ENCODE results near the gene NEU4.

DNA sequence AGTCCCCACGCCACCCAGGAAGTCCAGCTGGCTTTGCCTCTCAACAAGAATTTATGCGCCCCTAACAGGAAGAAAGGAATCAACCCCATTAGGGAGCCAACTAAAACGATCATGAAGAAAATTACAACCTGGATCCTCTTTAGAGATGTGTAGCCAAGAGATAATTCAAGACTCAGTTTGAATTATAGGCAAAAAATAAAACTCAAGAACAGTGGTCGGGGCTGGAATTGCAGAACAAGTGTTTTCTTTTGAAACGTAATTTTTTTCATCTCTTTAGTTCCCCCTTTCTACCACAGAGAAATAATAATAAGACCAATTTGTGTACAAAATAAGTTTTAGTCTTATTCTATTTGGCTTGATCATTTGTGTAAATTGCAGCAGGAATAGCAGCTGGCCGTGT is 27.3 kb downstream of the NEU4 start:
- TF ChIP-seq, protein P1, sequence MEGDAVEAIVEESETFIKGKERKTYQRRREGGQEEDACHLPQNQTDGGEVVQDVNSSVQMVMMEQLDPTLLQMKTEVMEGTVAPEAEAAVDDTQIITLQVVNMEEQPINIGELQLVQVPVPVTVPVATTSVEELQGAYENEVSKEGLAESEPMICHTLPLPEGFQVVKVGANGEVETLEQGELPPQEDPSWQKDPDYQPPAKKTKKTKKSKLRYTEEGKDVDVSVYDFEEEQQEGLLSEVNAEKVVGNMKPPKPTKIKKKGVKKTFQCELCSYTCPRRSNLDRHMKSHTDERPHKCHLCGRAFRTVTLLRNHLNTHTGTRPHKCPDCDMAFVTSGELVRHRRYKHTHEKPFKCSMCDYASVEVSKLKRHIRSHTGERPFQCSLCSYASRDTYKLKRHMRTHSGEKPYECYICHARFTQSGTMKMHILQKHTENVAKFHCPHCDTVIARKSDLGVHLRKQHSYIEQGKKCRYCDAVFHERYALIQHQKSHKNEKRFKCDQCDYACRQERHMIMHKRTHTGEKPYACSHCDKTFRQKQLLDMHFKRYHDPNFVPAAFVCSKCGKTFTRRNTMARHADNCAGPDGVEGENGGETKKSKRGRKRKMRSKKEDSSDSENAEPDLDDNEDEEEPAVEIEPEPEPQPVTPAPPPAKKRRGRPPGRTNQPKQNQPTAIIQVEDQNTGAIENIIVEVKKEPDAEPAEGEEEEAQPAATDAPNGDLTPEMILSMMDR (IDR thresholded peaks at IDR 0.05; ENCODE audit: poor library complexity, severe bottlenecking) = no peak
- TF ChIP-seq EP300 (conservative IDR thresholded peaks at IDR 0.05; ENCODE audit: poor library complexity, severe bottlenecking) = no peak
- TF ChIP-seq POLR2AphosphoS5 (IDR thresholded peaks at IDR 0.05) = no peak
- TF ChIP-seq EZH2 (IDR thresholded peaks at IDR 0.05; ENCODE audit: borderline replicate concordance, insufficient read depth, low read length, poor library complexity, severe bottlenecking) = no peak

All from neural cell (in vitro differentiated cells).